NCI-H128 (cell line): ENCODE results near the gene ZSCAN12.
A peak's percentile ranks its signal among the peaks of the same experiment; 100 is the strongest.
"Not testable (repeated sequence)": the region's sequence is repeated elsewhere in the genome, so short reads cannot be mapped to it uniquely, and the experiment has no call there.

Experiments used
- DNase-seq: peaks from one replicate; lab custom pipeline; 2025; ENCODE audit not compliant: unreplicated experiment; lab: John Stamatoyannopoulos, UW

The ZSCAN12 gene

GRCh38 chr6:28399350-28400121 lies at the start of gene ZSCAN12:
ZSCAN12 (minus strand) TSS chr6:28399747; CDS start chr6:28398405, 1,342 bp downstream.
- peak; percentile 56 for DNase-seq

GRCh38 chr6:28449056-28449455 lies 49.5 kb upstream of the ZSCAN12 start:
- DNase-seq: no peak

- DNase-seq: not testable (repeated sequence)
Observed at GRCh38 chr6:28447512-28447906, 48.0 kb upstream of the ZSCAN12 start.

- DNase-seq: no peak
Observed at GRCh38 chr6:28446818-28447511, 47.4 kb upstream of the ZSCAN12 start.

DNA sequence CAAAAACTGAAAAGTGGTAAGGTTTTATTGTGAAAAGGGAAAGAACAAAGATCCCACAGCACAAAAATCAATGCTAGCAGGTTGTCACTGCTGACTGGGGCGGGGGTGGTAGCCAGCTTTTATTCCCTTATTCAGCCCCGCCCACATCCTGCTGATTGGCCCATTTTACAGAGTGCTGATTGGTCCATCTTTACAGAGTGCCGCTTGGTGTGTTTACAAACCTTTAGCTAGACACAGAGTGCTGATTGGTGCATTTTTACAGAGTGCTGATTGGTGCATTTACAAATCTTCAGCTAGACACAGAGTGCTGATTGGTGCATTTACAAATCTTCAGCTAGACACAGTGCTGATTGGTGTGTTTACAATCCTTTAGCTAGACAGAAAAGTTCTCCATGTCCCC lies 45.2 kb upstream of the ZSCAN12 start:
- not testable (repeated sequence) for DNase-seq

DNA sequence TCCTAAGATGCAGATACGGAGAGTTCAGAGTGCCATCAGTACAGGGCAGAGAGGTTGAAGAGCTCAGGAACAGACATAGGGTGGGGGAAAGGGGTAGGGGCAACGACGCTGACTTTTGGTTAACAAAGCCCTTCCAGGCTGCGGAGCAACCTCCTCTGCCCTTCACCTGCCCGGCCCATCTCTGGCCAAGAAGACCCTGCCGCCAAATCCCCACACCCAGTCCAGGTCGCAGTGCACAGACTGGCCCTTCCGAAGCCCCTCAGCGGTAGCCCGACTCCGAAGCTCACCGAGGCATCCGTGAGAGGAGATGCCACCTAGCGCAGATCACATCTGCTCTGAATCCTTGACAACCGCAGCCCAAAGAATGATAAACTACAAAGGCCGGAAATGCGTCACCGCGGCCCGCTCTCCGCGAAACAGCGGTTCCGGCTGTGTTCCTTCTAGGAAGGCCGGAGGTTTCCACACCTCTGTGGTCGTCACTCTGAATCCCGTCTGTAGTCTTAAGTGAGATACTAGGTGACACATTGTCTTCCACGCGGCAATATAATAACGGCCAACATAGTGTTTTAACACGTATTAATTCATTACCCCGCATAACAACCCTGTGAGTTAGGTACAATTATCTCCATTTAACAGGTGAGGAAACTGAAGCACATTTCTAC lies 43.7 kb upstream of the ZSCAN12 start, which contains the start of gene ZSCAN23:
ZSCAN23 (minus strand) TSS at position 380 of the 662 bp plus-strand sequence. CDS start 7,225 bp downstream, outside the sequence.
- peak; percentile 64 for DNase-seq

- DNase-seq: no peak
Observed at GRCh38 chr6:28442586-28442985, 43.0 kb upstream of the ZSCAN12 start.

GRCh38 chr6:28436404-28436803 lies 36.9 kb upstream of the ZSCAN12 start:
- DNase-seq: no peak

- no peak for DNase-seq
Observed at GRCh38 chr6:28433119-28433518, 33.6 kb upstream of the ZSCAN12 start.

GRCh38 chr6:28429781-28430180 lies 30.2 kb upstream of the ZSCAN12 start:
- DNase-seq: no peak

DNA sequence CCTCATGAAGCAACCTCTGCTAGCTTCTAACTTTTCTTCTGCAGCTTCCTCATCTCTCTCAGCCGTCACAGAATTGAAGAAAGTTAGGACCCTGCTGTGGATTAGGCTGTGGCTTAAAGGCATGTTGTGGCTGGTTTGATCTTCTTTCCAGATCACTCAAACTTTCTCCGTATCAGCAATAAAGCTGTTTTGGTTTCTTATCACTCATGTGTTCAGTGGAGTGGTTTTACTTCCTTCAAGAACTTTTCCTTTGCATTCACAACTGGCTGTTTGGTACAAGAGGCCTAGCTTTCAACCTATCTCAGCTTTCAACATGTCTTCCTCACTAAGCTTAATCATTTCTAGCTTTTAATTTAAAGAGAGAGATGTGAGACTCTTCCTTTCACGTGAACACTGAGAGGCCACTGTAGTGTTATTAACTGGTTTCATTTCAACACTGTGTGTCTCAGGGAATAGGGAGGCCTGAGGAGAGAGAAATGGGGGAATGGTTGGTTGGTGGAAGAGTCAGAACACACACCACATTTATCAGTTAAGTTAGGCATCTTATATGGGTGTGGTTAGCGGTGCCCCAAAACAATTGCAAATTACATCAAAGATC lies 26.5 kb upstream of the ZSCAN12 start:
- no peak for DNase-seq

DNA sequence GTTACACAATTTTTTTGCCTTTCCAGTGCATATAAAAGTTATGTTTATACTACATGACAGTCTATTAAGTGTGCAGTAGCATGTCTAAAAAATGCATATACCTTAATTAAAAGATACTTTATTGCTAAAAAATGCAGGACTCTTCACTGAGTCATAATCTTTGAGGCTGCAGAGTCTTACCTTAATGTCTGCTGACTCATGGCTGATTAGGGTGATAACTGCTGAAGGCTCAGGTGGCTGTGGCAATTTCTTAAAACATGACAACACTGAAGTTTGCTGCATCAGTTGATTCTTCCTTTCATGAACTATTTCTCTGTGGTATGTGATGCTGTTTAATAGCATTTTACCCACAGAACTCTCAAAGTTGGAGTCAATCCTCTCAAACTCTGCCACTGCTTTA lies 24.6 kb upstream of the ZSCAN12 start:
- DNase-seq: no peak

GRCh38 chr6:28423546-28423945 lies 24.0 kb upstream of the ZSCAN12 start:
- no peak for DNase-seq

DNA sequence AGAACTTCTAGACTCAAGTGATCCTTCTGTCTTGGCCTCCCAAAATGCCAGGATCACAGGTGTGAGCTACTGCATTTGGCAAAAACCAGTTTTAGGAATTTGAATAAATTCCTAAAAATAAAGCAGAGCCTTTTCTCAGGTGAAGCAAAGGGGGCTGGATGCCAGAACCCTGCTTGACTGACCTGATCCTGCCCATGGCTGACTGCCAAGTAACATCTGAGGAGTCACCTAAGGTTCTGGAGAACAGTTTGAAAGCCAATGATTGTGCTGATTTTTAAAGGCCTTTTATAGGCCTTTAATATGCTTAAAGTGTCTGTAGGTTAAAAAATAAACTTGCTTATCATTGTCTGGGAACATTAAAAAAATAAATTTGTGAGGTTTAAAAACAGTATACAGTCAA lies 14.1 kb upstream of the ZSCAN12 start:
- no peak for DNase-seq

- no peak for DNase-seq
Observed at GRCh38 chr6:28410767-28411166, 11.2 kb upstream of the ZSCAN12 start.

- DNase-seq: no peak
Observed at GRCh38 chr6:28408076-28408802, 8.7 kb upstream of the ZSCAN12 start.

DNA sequence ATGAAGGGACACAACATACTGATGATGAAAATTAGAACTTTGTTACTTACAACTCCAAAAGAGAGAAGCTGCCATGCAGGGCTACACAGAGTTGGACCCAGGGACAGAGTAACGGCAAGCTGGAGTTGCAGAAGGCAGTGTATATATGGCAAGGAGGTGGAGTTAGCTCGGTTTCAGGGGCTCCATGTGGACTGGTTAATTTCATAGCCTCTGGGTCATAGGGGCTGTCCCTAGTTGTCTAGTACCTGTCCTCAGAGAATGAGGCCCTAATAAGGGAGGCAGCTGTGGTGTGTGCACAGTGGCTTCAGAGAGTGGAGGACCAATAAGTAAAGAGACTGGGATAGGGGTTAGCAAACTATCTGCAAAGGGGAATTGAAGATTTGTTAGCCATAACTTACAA lies 7.9 kb upstream of the ZSCAN12 start:
- DNase-seq: no peak

GRCh38 chr6:28403923-28404322 lies 4.4 kb upstream of the ZSCAN12 start:
- DNase-seq: not testable (repeated sequence)

GRCh38 chr6:28402197-28402596 lies 2.6 kb upstream of the ZSCAN12 start:
- DNase-seq: no peak

GRCh38 chr6:28401172-28401571 lies 1.6 kb upstream of the ZSCAN12 start:
- no peak for DNase-seq

DNA sequence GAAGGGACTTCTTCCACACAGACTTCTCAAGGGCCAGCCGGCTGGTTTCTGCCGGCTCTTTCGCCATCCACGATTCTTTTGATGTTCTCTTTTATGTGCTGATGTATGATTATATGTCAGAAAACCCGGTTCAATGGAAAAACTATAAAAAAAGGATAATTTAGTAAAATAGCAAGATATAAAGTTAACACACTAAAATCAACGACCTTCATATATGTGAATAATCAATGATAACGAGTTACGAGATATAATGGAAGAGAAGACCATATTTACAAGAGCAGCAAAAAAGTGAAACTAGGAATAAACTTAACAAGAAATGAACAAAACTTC lies 540 bp upstream of the ZSCAN12 start:
- no peak for DNase-seq
